ENCODE results near the gene PLA2G3. TPM values are rescaled to one million over a fixed set of nuclear protein-coding genes. Genes with fewer than 3 reads are reported as not detected.

Gene PLA2G3
- total RNA-seq, 1 experiment from 2014 or later: not detected

GRCh38 chr22:31160328-31160978 is 20.1 kb upstream of the PLA2G3 start:
- TSS peak; percentile 61 for BruUV-seq (replicated peaks)
- ATAC-seq (peak; percentile 48), DNase-seq (ENCODE audit: low read depth, low spot score) (no peak)
- peaks cover 8 to 14% of the 10 kb centered on the region in 2 experiments; a peak in 3 of 4 replicates for H3K4me1 ChIP-seq (ENCODE audit: control insufficient read depth in 1 of 2, insufficient read depth in 2 of 2, low read length in 2 of 2)
- no peak overlapping the region for H2AFZ ChIP-seq (ENCODE audit: low read depth, low read length, poor library complexity, severe bottlenecking)
- H3K79me2 ChIP-seq (ENCODE audit: insufficient read depth, low read length): peaks cover 20% of the 10 kb centered on the region
- no peaks in the 10 kb centered on the region for H3K9me2 ChIP-seq (ENCODE audit: insufficient read depth)
- TF ChIP-seq TCF7L2 (IDR thresholded peaks at IDR 0.05; ENCODE audit: borderline replicate concordance, extremely low read depth, insufficient read depth, insufficient read length): no peak
- 0 out of 2 replicates have a peak, but pooled peaks have one; percentile 27 for TF ChIP-seq ZFX (IDR thresholded peaks at IDR 0.05)
- TF ChIP-seq CBX3 (IDR thresholded peaks at IDR 0.05; ENCODE audit: low read depth): no peak
- no peak for TF ChIP-seq CTCF (IDR thresholded peaks at IDR 0.05 in 2 of 3, conservative IDR thresholded peaks at IDR 0.05 in 1 of 3; ENCODE audit: borderline replicate concordance in 1 of 3, insufficient read depth in 1 of 3, low read depth in 2 of 3, low read length in 2 of 3)
- TF ChIP-seq EGR1 (IDR thresholded peaks at IDR 0.05; ENCODE audit: low read depth): no peak
- no peak for TF ChIP-seq SIN3A (IDR thresholded peaks at IDR 0.05; ENCODE audit: low read depth)
- no peak for TF ChIP-seq REST (IDR thresholded peaks at IDR 0.05; ENCODE audit: low read depth)
- TF ChIP-seq RAD21 (IDR thresholded peaks at IDR 0.05; ENCODE audit: low read depth): no peak
- H3K4me2 ChIP-seq (ENCODE audit: low read length): peak overlapping the region; percentile 94
- H3K36me3 ChIP-seq (ENCODE audit: control insufficient read depth in 1 of 2, insufficient read depth in 2 of 2, low read length in 2 of 2): no peaks in the 10 kb centered on the region
- H3K9ac ChIP-seq (ENCODE audit: low read length): peak overlapping the region; percentile 75
- ChIA-PET POLR2A (interaction anchor here (0.7 kb wide), 1 partner anchor 176 kb away, joined by 3 read pairs; no protein-coding TSS in a partner anchor), CTCF (interaction anchor here (4.0 kb wide), 1 partner anchor 53 kb away, joined by 16 read pairs; the partner anchor contains the start of gene SELENOM), RAD21 (ENCODE audit: low non-redundant PET in 1 of 2, low total read pairs in 2 of 2, uncharacterized antibody in 2 of 2, unreplicated experiment in 2 of 2) (interaction anchor here in 1 of 2 experiments (0.7 kb wide), 1 partner anchor 99 kb away, joined by 3 read pairs; no protein-coding TSS in a partner anchor)
- no peaks in the 10 kb centered on the region for H3K9me3 ChIP-seq (ENCODE audit: control insufficient read depth in 1 of 2, insufficient read depth in 1 of 2, low read depth in 1 of 2, low read length in 2 of 2)
- H3K27me3 ChIP-seq (ENCODE audit: insufficient read depth, low read length): no peaks in the 10 kb centered on the region
- H4K20me1 ChIP-seq (ENCODE audit: insufficient read depth): no peaks in the 10 kb centered on the region
- intact Hi-C loops (cut with micrococcal nuclease): no loop called here
- peak overlapping the region; percentile 88 to 90 for H3K4me3 ChIP-seq (replicated peaks in 1 of 2; ENCODE audit: low read depth in 1 of 2, low read length in 2 of 2)
- peak overlapping the region; percentile 70; the same call in 1 of the 2 replicates for H3K27ac ChIP-seq (ENCODE audit: low read depth, low read length)

Measured in HCT116 (cell line).